K562 (cell line): Measurements from ENCODE around the gene LLGL2. TPM values are rescaled to one million over a fixed set of nuclear protein-coding genes. Genes with fewer than 3 reads are reported as not detected.

Experiments used
- ATAC-seq: fragments of 200-7000 bp; cut with Tn5 transposase; 3 replicates; pipeline ENCODE4 v1.9.1; 2020; ENCODE audit warnings: moderate library complexity
- BruUV-seq: library from RNA; stranded (reverse); fragments of 400-500 nt; replicated peaks from 2 replicates; lab custom pipeline; 2021; lab: Mats Ljungman, UMichigan
- CTCF ChIA-PET: fragments of 300-600 bp; formaldehyde crosslinking; extraction: SDS; loops from one replicate; lab custom pipeline; 2021; ENCODE audit warnings: low intra/inter-chr PET ratio; lab: Yijun Ruan, JAX
- POLR2A ChIA-PET: fragments of 300-600, 350-650 bp; sonication (Branson Sonifier 250); formaldehyde crosslinking; extraction: SDS; loops from one replicate; lab custom pipeline; 2021; ENCODE audit warnings: antibody characterized with exemption, inconsistent platforms; lab: Yijun Ruan, JAX
- DNase-seq, 4 experiments: peaks; one replicate each; pipeline versions ENCODE4 v3.0.0 to v3.0.0-alpha.2; 2011 to 2018; ENCODE audit warnings: low spot score in 3 of 4, mixed read lengths in 3 of 4; ENCODE audit errors: extremely low read depth in 1 of 4
- FAIRE-seq: peaks from 2 replicates; lab custom pipeline; 2011; peaks lifted over from hg19 to GRCh38; lab: Jason Lieb, UNC
- H2AFZ ChIP-seq: 2 replicates; pipeline ENCODE4 v1.6.0; 2011; ENCODE audit warnings: low read depth, low read length, control low read depth, inconsistent platforms
- H3K27ac ChIP-seq: fragments of 200-600 bp; 3 replicates; pipeline ENCODE4 v1.8.0; 2011; ENCODE audit warnings: low read depth, mild to moderate bottlenecking, control low read depth, inconsistent platforms, low read length, moderate library complexity, mixed read lengths; ENCODE audit errors: extremely low read depth
- H3K27me3 ChIP-seq, 2 experiments: fragments of 300-600 bp in 1 of 2; 2 replicates in 1 of 2; 3 replicates in 1 of 2; pipeline versions ENCODE4 v1.6.0 to v1.8.0; 2011; ENCODE audit warnings: inconsistent platforms in 2 of 2, low read length in 2 of 2, mild to moderate bottlenecking in 1 of 2, mixed read lengths in 1 of 2, moderate library complexity in 1 of 2; ENCODE audit not compliant: control insufficient read depth in 2 of 2, insufficient read depth in 2 of 2
- H3K36me3 ChIP-seq: fragments of 300-600 bp; 3 replicates; pipeline ENCODE4 v1.8.0; 2011; ENCODE audit warnings: mild to moderate bottlenecking, low read length, inconsistent platforms; ENCODE audit not compliant: control insufficient read depth, insufficient read depth
- H3K4me1 ChIP-seq, 2 experiments: fragments of 200-600 bp in 1 of 2; replicated peaks in 1 of 2; 2 replicates in 1 of 2; 3 replicates in 1 of 2; pipeline versions ENCODE4 v1.5.1 to v1.8.0; 2011; ENCODE audit warnings: inconsistent platforms in 2 of 2, low read length in 2 of 2, mild to moderate bottlenecking in 1 of 2, mixed read lengths in 1 of 2, moderate library complexity in 1 of 2; ENCODE audit not compliant: control insufficient read depth in 2 of 2, insufficient read depth in 2 of 2
- H3K4me2 ChIP-seq: 2 replicates; pipeline ENCODE4 v1.6.1; 2011; ENCODE audit warnings: low read length, control low read depth, inconsistent platforms, mixed read lengths; ENCODE audit not compliant: insufficient read depth
- H3K4me3 ChIP-seq: fragments of 200-600 bp; sonication (generic), shearing (Covaris generic); 2 replicates; pipeline ENCODE4 v1.5.1; 2016; ENCODE audit warnings: control low read depth, inconsistent platforms
- H3K79me2 ChIP-seq: fragments of 200-600 bp; 3 replicates; pipeline ENCODE4 v1.8.0; 2011; ENCODE audit warnings: low read length, inconsistent platforms; ENCODE audit not compliant: control insufficient read depth, insufficient read depth
- H3K9ac ChIP-seq, 2 experiments: 2 replicates each; pipeline versions ENCODE4 v1.6.0 to v1.6.1; 2011; ENCODE audit warnings: low read depth in 2 of 2, low read length in 2 of 2, control low read depth in 1 of 2, inconsistent platforms in 1 of 2, mild to moderate bottlenecking in 1 of 2, mixed read lengths in 1 of 2; ENCODE audit not compliant: insufficient read depth in 1 of 2
- H3K9me1 ChIP-seq: one replicate; pipeline ENCODE4 v1.6.0; 2011; ENCODE audit warnings: inconsistent platforms, mild to moderate bottlenecking, low read length, moderate library complexity; ENCODE audit not compliant: control insufficient read depth, insufficient read depth
- H3K9me3 ChIP-seq: replicated peaks from 2 replicates; pipeline ENCODE4 v1.5.1; 2011; ENCODE audit warnings: low read depth, low read length, inconsistent platforms; ENCODE audit not compliant: control insufficient read depth, insufficient read depth
- H4K20me1 ChIP-seq: replicated peaks from 2 replicates; pipeline ENCODE4 v1.6.1; 2011; ENCODE audit warnings: low read length, inconsistent platforms, mixed read lengths; ENCODE audit not compliant: control insufficient read depth, insufficient read depth
- CBX8 ChIP-seq: fragments of 200-600 bp; sonication (generic); IDR thresholded peaks from 2 replicates; pipeline ENCODE4 v1.6.1; 2012; ENCODE audit warnings: borderline replicate concordance, mixed run types, low read depth, mild to moderate bottlenecking, moderate library complexity, mixed read lengths, low read length, control low read depth, inconsistent platforms; ENCODE audit not compliant: poor library complexity, severe bottlenecking; ENCODE audit errors: extremely low read depth
- HNRNPUL1 ChIP-seq: fragments of 200-400 bp; formaldehyde crosslinking; IDR thresholded peaks from 2 replicates; pipeline ENCODE4 v1.6.1; 2017; ENCODE audit warnings: low read length
- ILK ChIP-seq: fragments of 450-650 bp; IDR thresholded peaks from 2 replicates; pipeline ENCODE4 v1.6.1; 2016; ENCODE audit warnings: missing genetic modification characterization, low read depth, mild to moderate bottlenecking, missing compliant biosample characterization, moderate library complexity, borderline replicate concordance
- KDM4B ChIP-seq, 2 experiments: fragments of 450-650 bp in 1 of 2; sonication (generic) in 1 of 2; IDR thresholded peaks; 2 replicates each; pipeline ENCODE4 v1.6.1; 2016 to 2017; ENCODE audit warnings: borderline replicate concordance in 2 of 2, antibody characterized with exemption in 1 of 2, low read depth in 1 of 2, mild to moderate bottlenecking in 1 of 2
- KLF10 ChIP-seq: fragments of 250-450 bp; sonication (Bioruptor Pico); IDR thresholded peaks from 2 replicates; pipeline ENCODE4 v1.6.1; 2021; ENCODE audit warnings: matching md5 sums
- MTA1 ChIP-seq: fragments of 450-650 bp; IDR thresholded peaks from 2 replicates; pipeline ENCODE4 v1.6.1; 2017; ENCODE audit warnings: borderline replicate concordance
- NKRF ChIP-seq: fragments of 450-650 bp; IDR thresholded peaks from 2 replicates; pipeline ENCODE4 v1.6.1; 2016; ENCODE audit warnings: borderline replicate concordance
- TAF1 ChIP-seq: IDR thresholded peaks from 2 replicates; pipeline ENCODE4 v1.6.1; 2011; ENCODE audit warnings: mild to moderate bottlenecking, low read length, moderate library complexity; ENCODE audit not compliant: insufficient read depth, control insufficient read depth, severe bottlenecking; ENCODE audit errors: extremely low read depth
- USF2 ChIP-seq: sonication (generic); formaldehyde crosslinking; IDR thresholded peaks from 2 replicates; pipeline ENCODE4 v1.5.0; 2020; ENCODE audit warnings: missing genetic modification reagents
- ZBTB2 ChIP-seq: fragments of 450-650 bp; IDR thresholded peaks from 2 replicates; pipeline ENCODE4 v1.6.1; 2016; ENCODE audit warnings: antibody characterized with exemption
- ZBTB5 ChIP-seq: fragments of 450-650 bp; IDR thresholded peaks from 2 replicates; pipeline ENCODE4 v1.6.1; 2017; ENCODE audit warnings: antibody characterized with exemption
- ZFX ChIP-seq: sonication (generic); formaldehyde crosslinking; IDR thresholded peaks from 2 replicates; pipeline ENCODE4 v1.8.0; 2022; ENCODE audit warnings: mild to moderate bottlenecking, missing genetic modification reagents, moderate library complexity
- ZNF561 ChIP-seq: fragments of 450-650 bp; formaldehyde crosslinking; conservative IDR thresholded peaks from 2 replicates; pipeline ENCODE4 v1.4.0; 2020; ENCODE audit warnings: mild to moderate bottlenecking, moderate library complexity
- WGBS: fragments of 100-300 bp; shearing (Covaris generic); methylation state at CpG from one replicate; pipeline ENCODE4 v1.1.6; 2016; ENCODE audit warnings: low coverage, mixed read lengths; ENCODE audit not compliant: insufficient coverage; ENCODE audit errors: missing lambda C conversion rate; 5-methylcytosine and 5-hydroxymethylcytosine counted together
- in situ Hi-C: fragments of 300-500 bp; cut with MboI; formaldehyde crosslinking; loops from 4 replicates; pipeline ENCODE4 v1.15.0; 2018; ENCODE audit warnings: inconsistent platforms, mixed read lengths
- intact Hi-C: fragments of 100-400 bp; cut with micrococcal nuclease; formaldehyde crosslinking; loops from 2 replicates; pipeline ENCODE4 v1.14.2; 2022
- polyA plus RNA-seq, 8 experiments: library from polyadenylated mRNA; depleted of rRNA in 4 of 8; stranded (reverse) in 5 of 8; unstranded in 3 of 8; fragments of >200 nt; fragmentation: Nextera tagmentation in 2 of 8; fragmentation: Illumina TruSeq in 1 of 8; extraction: Ambion mirVana in 2 of 8; extraction: Trizol in 1 of 8; gene quantifications; 2 replicates each; pipeline versions ENCODE4 v1.2.1 to v1.2.3, GENCODE V29; 2011 to 2014; ENCODE audit warnings: inconsistent platforms in 1 of 8, missing spikeins in 1 of 8
- total RNA-seq, 7 experiments: library from RNA; depleted of rRNA in 6 of 7; stranded (reverse); fragments of >200 nt in 6 of 7; fragmentation: Illumina TruSeq in 2 of 7; extraction: Trizol in 2 of 7; gene quantifications; 2 replicates each; pipeline versions ENCODE4 v1.2.1 to v1.2.3, GENCODE V29; 2011 to 2021; ENCODE audit warnings: low replicate concordance in 1 of 7

LLGL2 gene
- total and polyA plus RNA-seq, 9 of the 15 experiments (the other 6 are each of a cell fraction or from before 2014, with no cell fraction given), result 0.32 to 24.4 (median 10.2) TPM

- in situ Hi-C loops (no loop called here), intact Hi-C loops (no loop called here)
- H3K79me2 ChIP-seq, result no peaks in the 10 kb centered on the region
- ATAC-seq (no peak), FAIRE-seq (no peak), DNase-seq (no peak)
- H3K4me3 ChIP-seq, result no peak overlapping the region
- ChIA-PET POLR2A (interaction anchor here (0.6 to 1.2 kb wide), 5 partner anchors 10 to 43 kb away, joined by 3 read pairs; no protein-coding TSS in a partner anchor), CTCF (no interaction called here)
- no peak for TF ChIP-seq ZBTB5
- no peak for TF ChIP-seq ZFX (CRISPR knock-in tag)
- no peak for TF ChIP-seq USF2 (CRISPR knock-in tag)
- TF ChIP-seq KDM4B (IDR thresholded peaks at IDR 0.05; ENCODE audit: borderline replicate concordance in 2 of 2, low read depth in 1 of 2), result no peak
- no peak for TF ChIP-seq MTA1
- TF ChIP-seq ZNF561, result no peak
- no peak for TF ChIP-seq NKRF
- TF ChIP-seq KLF10, result no peak
- no peak for TF ChIP-seq ZBTB2
- no peak for TF ChIP-seq TAF1
- TF ChIP-seq HNRNPUL1, result no peak
- TF ChIP-seq CBX8, result no peak
- no peak for TF ChIP-seq ILK (tag)
- no TSS peak for BruUV-seq
- peaks cover 10 to 42% of the 10 kb centered on the region in 2 experiments; a peak in 4 of 5 replicates for H3K4me1 ChIP-seq
- H3K27ac ChIP-seq, result no peak overlapping the region
- 74% methylated on average over 17 of the region's 31 CpGs for WGBS
- peaks cover 7% of the 10 kb centered on the region; the same call in 1 of the 3 replicates for H3K36me3 ChIP-seq
- no peaks in the 10 kb centered on the region for H3K9me3 ChIP-seq
- H3K9me1 ChIP-seq, result no peaks in the 10 kb centered on the region
- no peaks in the 10 kb centered on the region for H4K20me1 ChIP-seq
- no peak overlapping the region for H2AFZ ChIP-seq
- no peak overlapping the region for H3K9ac ChIP-seq
- H3K4me2 ChIP-seq, result no peak overlapping the region
- no peaks in the 10 kb centered on the region for H3K27me3 ChIP-seq
Measured at GRCh38 chr17:75568412-75569255, 43.1 kb downstream of the LLGL2 start.
